ENCODE data around the gene STXBP6.
"Not testable (repeated sequence)": the region's sequence is repeated elsewhere in the genome, so short reads cannot be mapped to it uniquely, and the experiment has no call there.

Gene STXBP6

GRCh38 chr14:24850072-24850471 lies 199.9 kb downstream of the STXBP6 start:
- no peaks in the 10 kb centered on the region for H3K9me3 Mint-ChIP-seq
- no peaks in the 10 kb centered on the region for H3K4me1 Mint-ChIP-seq
- no peaks in the 10 kb centered on the region for H3K36me3 Mint-ChIP-seq
- no peak overlapping the region for H3K4me3 Mint-ChIP-seq
- no peak for ATAC-seq
- H3K27ac Mint-ChIP-seq: no peak overlapping the region
- no peak for DNase-seq (ENCODE audit: low spot score in 2 of 2)

GRCh38 chr14:24849471-24849870 lies 200.5 kb downstream of the STXBP6 start:
- H3K36me3 Mint-ChIP-seq: no peaks in the 10 kb centered on the region
- no peaks in the 10 kb centered on the region for H3K9me3 Mint-ChIP-seq
- H3K4me1 Mint-ChIP-seq: no peaks in the 10 kb centered on the region
- no peak overlapping the region for H3K27ac Mint-ChIP-seq
- no peak for ATAC-seq
- no peak overlapping the region for H3K4me3 Mint-ChIP-seq
- DNase-seq (ENCODE audit: low spot score in 2 of 2): no peak

GRCh38 chr14:24848102-24848790 lies 201.7 kb downstream of the STXBP6 start:
- no peak overlapping the region for H3K4me3 Mint-ChIP-seq
- no peak overlapping the region for H3K27ac Mint-ChIP-seq
- H3K4me1 Mint-ChIP-seq: no peaks in the 10 kb centered on the region
- no peak for DNase-seq (ENCODE audit: low spot score in 2 of 2)
- H3K9me3 Mint-ChIP-seq: no peaks in the 10 kb centered on the region
- no peak for ATAC-seq
- H3K36me3 Mint-ChIP-seq: no peaks in the 10 kb centered on the region

- ATAC-seq: no peak
- no peak overlapping the region for H3K27ac Mint-ChIP-seq
- no peaks in the 10 kb centered on the region for H3K36me3 Mint-ChIP-seq
These were observed 202.3 kb downstream of the STXBP6 start for GRCh38 chr14:24847568-24848095.

GRCh38 chr14:24846261-24846660 lies 203.7 kb downstream of the STXBP6 start:
- no peaks in the 10 kb centered on the region for H3K4me1 Mint-ChIP-seq
- H3K4me3 Mint-ChIP-seq: no peak overlapping the region
- ATAC-seq (no peak), DNase-seq (ENCODE audit: low spot score in 2 of 2) (no peak)
- H3K9me3 Mint-ChIP-seq: no peaks in the 10 kb centered on the region
- H3K36me3 Mint-ChIP-seq: no peaks in the 10 kb centered on the region
- H3K27ac Mint-ChIP-seq: no peak overlapping the region

More at GRCh38 chr14:24847568-24848095, 202.3 kb downstream of the STXBP6 start:
- DNase-seq (ENCODE audit: low spot score in 2 of 2): no peak
- Mint-ChIP-seq H3K4me1 (no peaks in the 10 kb centered on the region), H3K4me3 (no peak overlapping the region), H3K9me3 (no peaks in the 10 kb centered on the region)

- Mint-ChIP-seq H3K4me3 (no peak overlapping the region), H3K36me3 (no peaks in the 10 kb centered on the region), H3K9me3 (no peaks in the 10 kb centered on the region)
These were observed 204.1 kb downstream of the STXBP6 start for GRCh38 chr14:24845851-24846250.

GRCh38 chr14:24844011-24844410 lies 205.9 kb downstream of the STXBP6 start:
- H3K27ac Mint-ChIP-seq: no peak overlapping the region
- no peak for DNase-seq (ENCODE audit: low spot score in 2 of 2)
- no peaks in the 10 kb centered on the region for H3K36me3 Mint-ChIP-seq
- H3K4me3 Mint-ChIP-seq: no peak overlapping the region
- ATAC-seq: no peak
- no peaks in the 10 kb centered on the region for H3K4me1 Mint-ChIP-seq
- no peaks in the 10 kb centered on the region for H3K9me3 Mint-ChIP-seq

More at GRCh38 chr14:24845851-24846250, 204.1 kb downstream of the STXBP6 start:
- DNase-seq (ENCODE audit: low spot score in 2 of 2) (no peak), ATAC-seq (no peak)
- H3K27ac Mint-ChIP-seq: no peak overlapping the region
- H3K4me1 Mint-ChIP-seq: no peaks in the 10 kb centered on the region

GRCh38 chr14:24843494-24843893 lies 206.5 kb downstream of the STXBP6 start:
- H3K4me3 Mint-ChIP-seq: no peak overlapping the region
- no peaks in the 10 kb centered on the region for H3K9me3 Mint-ChIP-seq
- H3K36me3 Mint-ChIP-seq: no peaks in the 10 kb centered on the region
- no peak for DNase-seq (ENCODE audit: low spot score in 2 of 2)
- H3K4me1 Mint-ChIP-seq: no peaks in the 10 kb centered on the region
- H3K27ac Mint-ChIP-seq: no peak overlapping the region
- ATAC-seq: no peak

GRCh38 chr14:24840204-24840893 lies 209.6 kb downstream of the STXBP6 start:
- H3K27ac Mint-ChIP-seq: no peak overlapping the region
- H3K36me3 Mint-ChIP-seq: no peaks in the 10 kb centered on the region
- no peaks in the 10 kb centered on the region for H3K9me3 Mint-ChIP-seq
- no peak overlapping the region for H3K4me3 Mint-ChIP-seq
- ATAC-seq (no peak), DNase-seq (ENCODE audit: low spot score in 2 of 2) (no peak)
- H3K4me1 Mint-ChIP-seq: no peaks in the 10 kb centered on the region

- no peaks in the 10 kb centered on the region for H3K4me1 Mint-ChIP-seq
- no peak overlapping the region for H3K4me3 Mint-ChIP-seq
- H3K27ac Mint-ChIP-seq: no peak overlapping the region
- ATAC-seq (no peak), DNase-seq (ENCODE audit: low spot score in 2 of 2) (no peak)
- no peaks in the 10 kb centered on the region for H3K36me3 Mint-ChIP-seq
- H3K9me3 Mint-ChIP-seq: no peaks in the 10 kb centered on the region
These were observed 210.2 kb downstream of the STXBP6 start for GRCh38 chr14:24839617-24840203.

GRCh38 chr14:24838945-24839616 lies 210.9 kb downstream of the STXBP6 start:
- no peaks in the 10 kb centered on the region for H3K9me3 Mint-ChIP-seq
- no peaks in the 10 kb centered on the region for H3K36me3 Mint-ChIP-seq
- ATAC-seq (no peak), DNase-seq (ENCODE audit: low spot score in 2 of 2) (no peak)
- H3K4me3 Mint-ChIP-seq: no peak overlapping the region
- no peaks in the 10 kb centered on the region for H3K4me1 Mint-ChIP-seq
- H3K27ac Mint-ChIP-seq: no peak overlapping the region

- Mint-ChIP-seq H3K27ac (no peak overlapping the region), H3K4me1 (no peaks in the 10 kb centered on the region), H3K36me3 (no peaks in the 10 kb centered on the region), H3K9me3 (no peaks in the 10 kb centered on the region), H3K4me3 (no peak overlapping the region)
- DNase-seq (ENCODE audit: low spot score in 2 of 2) (no peak), ATAC-seq (no peak)
These were observed 212.5 kb downstream of the STXBP6 start for GRCh38 chr14:24837280-24838046.

GRCh38 chr14:24836324-24836723 lies 213.6 kb downstream of the STXBP6 start:
- H3K9me3 Mint-ChIP-seq; H3K36me3 Mint-ChIP-seq; DNase-seq (ENCODE audit: low spot score in 2 of 2); H3K27ac Mint-ChIP-seq; H3K4me1 Mint-ChIP-seq; H3K4me3 Mint-ChIP-seq; ATAC-seq: not testable (repeated sequence)

GRCh38 chr14:24834956-24835355 lies 215.0 kb downstream of the STXBP6 start:
- no peak for ATAC-seq
- Mint-ChIP-seq H3K9me3 (no peaks in the 10 kb centered on the region), H3K27ac (no peak overlapping the region), H3K36me3 (no peaks in the 10 kb centered on the region), H3K4me1 (no peaks in the 10 kb centered on the region), H3K4me3 (no peak overlapping the region)
- no peak for DNase-seq (ENCODE audit: low spot score in 2 of 2)

GRCh38 chr14:24833385-24833784 lies 216.6 kb downstream of the STXBP6 start:
- Mint-ChIP-seq H3K4me1 (no peaks in the 10 kb centered on the region), H3K36me3 (no peaks in the 10 kb centered on the region), H3K4me3 (no peak overlapping the region), H3K27ac (no peak overlapping the region), H3K9me3 (no peaks in the 10 kb centered on the region)
- no peak for DNase-seq (ENCODE audit: low spot score in 2 of 2)
- no peak for ATAC-seq
